GM19035 (cell line): Measurements from ENCODE around the gene KIZ.
"Not testable (repeated sequence)": the region's sequence is repeated elsewhere in the genome, so short reads cannot be mapped to it uniquely, and the experiment has no call there.

Experiments used
- ATAC-seq: cut with Tn5 transposase; IDR thresholded peaks from one replicate; pipeline ENCODE4 v1.9.1; 2021; ENCODE audit not compliant: unreplicated experiment

The KIZ gene

GRCh38 chr20:21225215-21225947 lies 99.5 kb downstream of the KIZ start:
- ATAC-seq = no peak

- peak; percentile 72 for ATAC-seq
These were observed 102.6 kb downstream of the KIZ start for GRCh38 chr20:21228511-21228910.

GRCh38 chr20:21229163-21229562 lies 103.3 kb downstream of the KIZ start:
- ATAC-seq = no peak

GRCh38 chr20:21230220-21230619 lies 104.3 kb downstream of the KIZ start:
- no peak for ATAC-seq

GRCh38 chr20:21230686-21231085 lies 104.8 kb downstream of the KIZ start:
- ATAC-seq = no peak

GRCh38 chr20:21232546-21233280 lies 106.8 kb downstream of the KIZ start:
- ATAC-seq = no peak

- no peak for ATAC-seq
These were observed 108.4 kb downstream of the KIZ start for GRCh38 chr20:21234324-21234723.

- no peak for ATAC-seq
These were observed 109.1 kb downstream of the KIZ start for GRCh38 chr20:21234806-21235483.

- ATAC-seq = peak; percentile 52
These were observed 109.9 kb downstream of the KIZ start for GRCh38 chr20:21235484-21236445.

- no peak for ATAC-seq
These were observed 112.3 kb downstream of the KIZ start for GRCh38 chr20:21237956-21238799.

- ATAC-seq = no peak
These were observed 113.1 kb downstream of the KIZ start for GRCh38 chr20:21238818-21239536.

- ATAC-seq = no peak
These were observed 114.5 kb downstream of the KIZ start for GRCh38 chr20:21240394-21240793.

GRCh38 chr20:21241406-21241805 lies 115.5 kb downstream of the KIZ start:
- no peak for ATAC-seq

- no peak for ATAC-seq
These were observed 117.9 kb downstream of the KIZ start for GRCh38 chr20:21243811-21244210.

- no peak for ATAC-seq
These were observed 118.9 kb downstream of the KIZ start for GRCh38 chr20:21244808-21245207.

- no peak for ATAC-seq
These were observed 120.3 kb downstream of the KIZ start for GRCh38 chr20:21246161-21246560.

- ATAC-seq = not testable (repeated sequence)
These were observed 121.8 kb downstream of the KIZ start for GRCh38 chr20:21247603-21248095.

GRCh38 chr20:21251278-21251677 lies 125.4 kb downstream of the KIZ start:
- no peak for ATAC-seq

GRCh38 chr20:21257192-21257591 lies 131.3 kb downstream of the KIZ start:
- ATAC-seq = no peak
